ENCODE results near the gene DPYSL3.

The DPYSL3 gene

GRCh38 chr5:147404706-147405105 lies 105.2 kb downstream of the DPYSL3 start:
- Histone ChIP-seq H3K36me3 (peaks cover 79% of the 10 kb centered on the region), H3K4me1 (peaks cover 9% of the 10 kb centered on the region), H3K27me3 (no peaks in the 10 kb centered on the region), H3K9me3 (no peaks in the 10 kb centered on the region), H3K4me3 (ENCODE audit: low read depth, low read length) (no peak overlapping the region)
- DNase-seq = no peak
- no peak for TF ChIP-seq CTCF (IDR thresholded peaks at IDR 0.05; ENCODE audit: low read depth, low read length)

GRCh38 chr5:147403651-147404640 lies 105.9 kb downstream of the DPYSL3 start:
- Histone ChIP-seq H3K4me1 (peaks cover 12% of the 10 kb centered on the region), H3K36me3 (peaks cover 78% of the 10 kb centered on the region), H3K4me3 (ENCODE audit: low read depth, low read length) (no peak overlapping the region), H3K27me3 (no peaks in the 10 kb centered on the region), H3K9me3 (no peaks in the 10 kb centered on the region)
- TF ChIP-seq CTCF (IDR thresholded peaks at IDR 0.05; ENCODE audit: low read depth, low read length) = no peak
- no peak for DNase-seq

- Histone ChIP-seq H3K9me3 (no peaks in the 10 kb centered on the region), H3K4me3 (ENCODE audit: low read depth, low read length) (no peak overlapping the region), H3K27me3 (no peaks in the 10 kb centered on the region), H3K4me1 (peaks cover 15% of the 10 kb centered on the region), H3K36me3 (peaks cover 73% of the 10 kb centered on the region)
- no peak for DNase-seq
- no peak for TF ChIP-seq CTCF (IDR thresholded peaks at IDR 0.05; ENCODE audit: low read depth, low read length)
Measured at GRCh38 chr5:147400881-147401280, 109.0 kb downstream of the DPYSL3 start.

GRCh38 chr5:147400126-147400809 lies 109.6 kb downstream of the DPYSL3 start:
- Histone ChIP-seq H3K9me3 (no peaks in the 10 kb centered on the region), H3K27me3 (no peaks in the 10 kb centered on the region), H3K36me3 (peaks cover 71% of the 10 kb centered on the region), H3K4me3 (ENCODE audit: low read depth, low read length) (no peak overlapping the region), H3K4me1 (peaks cover 15% of the 10 kb centered on the region)
- DNase-seq = no peak
- TF ChIP-seq CTCF (IDR thresholded peaks at IDR 0.05; ENCODE audit: low read depth, low read length) = no peak

GRCh38 chr5:147398860-147399259 lies 111.0 kb downstream of the DPYSL3 start:
- Histone ChIP-seq H3K4me3 (ENCODE audit: low read depth, low read length) (no peak overlapping the region), H3K36me3 (peaks cover 62% of the 10 kb centered on the region), H3K4me1 (peaks cover 15% of the 10 kb centered on the region), H3K27me3 (no peaks in the 10 kb centered on the region), H3K9me3 (no peaks in the 10 kb centered on the region)
- no peak for DNase-seq
- TF ChIP-seq CTCF (IDR thresholded peaks at IDR 0.05; ENCODE audit: low read depth, low read length) = no peak
